NK-92 treated with Interleukin-12 subunit alpha and Interleukin-12 subunit beta, amount 100 ng/mL, for 24 hours (cell line): ENCODE data around the gene NLRC5.

Experiments used
- DNase-seq: peaks from one replicate; lab custom pipeline; 2025; lab: John Stamatoyannopoulos, UW

NLRC5 gene

GRCh38 chr16:57023541-57024249, 34.3 kb downstream of the NLRC5 start:
- DNase-seq, result no peak

GRCh38 chr16:57024894-57025680, 35.7 kb downstream of the NLRC5 start:
- no peak for DNase-seq

GRCh38 chr16:57025941-57026777, 36.8 kb downstream of the NLRC5 start:
- no peak for DNase-seq

GRCh38 chr16:57026778-57027062, 37.4 kb downstream of the NLRC5 start:
- DNase-seq, result no peak

- DNase-seq, result no peak
These were observed 37.7 kb downstream of the NLRC5 start for GRCh38 chr16:57027067-57027466.

GRCh38 chr16:57028086-57028485, 38.7 kb downstream of the NLRC5 start:
- no peak for DNase-seq

- DNase-seq, result no peak
These were observed 40.1 kb downstream of the NLRC5 start for GRCh38 chr16:57029161-57030160.

- no peak for DNase-seq
These were observed 41.1 kb downstream of the NLRC5 start for GRCh38 chr16:57030346-57030902.

- no peak for DNase-seq
These were observed 41.8 kb downstream of the NLRC5 start for GRCh38 chr16:57031156-57031555.

- DNase-seq, result no peak
These were observed 43.0 kb downstream of the NLRC5 start for GRCh38 chr16:57032346-57032745.

GRCh38 chr16:57032931-57033330, 43.6 kb downstream of the NLRC5 start:
- DNase-seq, result no peak

- DNase-seq, result no peak
These were observed 47.0 kb downstream of the NLRC5 start for GRCh38 chr16:57036315-57036714.

- no peak for DNase-seq
These were observed 47.6 kb downstream of the NLRC5 start for GRCh38 chr16:57036945-57037344.

- DNase-seq, result no peak
These were observed 48.8 kb downstream of the NLRC5 start for GRCh38 chr16:57038166-57038565.

- peak; percentile 69 for DNase-seq
These were observed 49.9 kb downstream of the NLRC5 start for GRCh38 chr16:57039148-57039812.

GRCh38 chr16:57041182-57042156, 52.1 kb downstream of the NLRC5 start:
- DNase-seq, result peak; percentile 80

- DNase-seq, result peak; percentile 84
These were observed 53.1 kb downstream of the NLRC5 start for GRCh38 chr16:57042157-57043111.

- no peak for DNase-seq
These were observed 53.9 kb downstream of the NLRC5 start for GRCh38 chr16:57043248-57043647.
